ENCODE measurements around the gene MNAT1.

DNA sequence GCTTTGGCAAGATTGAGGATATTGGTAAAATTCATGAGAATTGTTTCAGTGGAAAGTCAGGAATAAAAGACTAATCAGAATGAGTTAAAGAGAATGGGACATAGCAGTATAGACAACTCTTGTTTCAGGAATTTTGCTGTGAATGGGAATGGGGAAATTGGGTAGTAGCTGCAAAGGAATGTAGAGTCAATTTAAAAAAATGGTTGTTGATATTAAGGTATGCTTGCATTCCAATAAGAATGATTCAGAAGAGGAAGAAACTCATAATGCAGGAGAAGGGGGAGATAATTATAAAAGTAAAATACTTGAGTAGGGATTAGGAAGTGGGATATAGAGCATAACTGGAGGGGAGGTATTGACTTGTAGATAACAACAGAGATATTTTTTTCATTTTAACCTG, 40.7 kb downstream of the MNAT1 start:
- TF ChIP-seq BCL6 (CRISPR knock-in tag; IDR thresholded peaks at IDR 0.05) (no peak), E2F3 (CRISPR knock-in tag; IDR thresholded peaks at IDR 0.05) (no peak), KLF6 (CRISPR knock-in tag; IDR thresholded peaks at IDR 0.05; ENCODE audit: borderline replicate concordance) (no peak)
- TF ChIP-seq, protein P1, sequence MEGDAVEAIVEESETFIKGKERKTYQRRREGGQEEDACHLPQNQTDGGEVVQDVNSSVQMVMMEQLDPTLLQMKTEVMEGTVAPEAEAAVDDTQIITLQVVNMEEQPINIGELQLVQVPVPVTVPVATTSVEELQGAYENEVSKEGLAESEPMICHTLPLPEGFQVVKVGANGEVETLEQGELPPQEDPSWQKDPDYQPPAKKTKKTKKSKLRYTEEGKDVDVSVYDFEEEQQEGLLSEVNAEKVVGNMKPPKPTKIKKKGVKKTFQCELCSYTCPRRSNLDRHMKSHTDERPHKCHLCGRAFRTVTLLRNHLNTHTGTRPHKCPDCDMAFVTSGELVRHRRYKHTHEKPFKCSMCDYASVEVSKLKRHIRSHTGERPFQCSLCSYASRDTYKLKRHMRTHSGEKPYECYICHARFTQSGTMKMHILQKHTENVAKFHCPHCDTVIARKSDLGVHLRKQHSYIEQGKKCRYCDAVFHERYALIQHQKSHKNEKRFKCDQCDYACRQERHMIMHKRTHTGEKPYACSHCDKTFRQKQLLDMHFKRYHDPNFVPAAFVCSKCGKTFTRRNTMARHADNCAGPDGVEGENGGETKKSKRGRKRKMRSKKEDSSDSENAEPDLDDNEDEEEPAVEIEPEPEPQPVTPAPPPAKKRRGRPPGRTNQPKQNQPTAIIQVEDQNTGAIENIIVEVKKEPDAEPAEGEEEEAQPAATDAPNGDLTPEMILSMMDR (IDR thresholded peaks at IDR 0.05 in 2 of 3, conservative IDR thresholded peaks at IDR 0.05 in 1 of 3; ENCODE audit: insufficient read depth in 2 of 3, low read depth in 1 of 3, low read length in 3 of 3) = no peak

Data from K562 (cell line).